Measurements from ENCODE around the gene OR10G6.
"Not testable (repeated sequence)": the region's sequence is repeated elsewhere in the genome, so short reads cannot be mapped to it uniquely, and the experiment has no call there.

Gene OR10G6

GRCh38 chr11:123995119-123995518, at the start of gene OR10G6:
Gene OR10G6, minus strand, starts transcription at chr11:123995161. Its CDS starts 0 bp downstream, at chr11:123995161.
- DNase-seq, result no peak

- DNase-seq, result no peak
Measured at GRCh38 chr11:124043420-124043819, 48.5 kb upstream of the OR10G6 start.

GRCh38 chr11:124041254-124041653, 46.3 kb upstream of the OR10G6 start, which contains the start of gene OR10G7:
Gene OR10G7, minus strand, starts transcription at chr11:124041325. Its CDS starts 2,324 bp downstream, at chr11:124039001.
- no peak for DNase-seq

GRCh38 chr11:124039557-124039956, 44.6 kb upstream of the OR10G6 start:
- no peak for DNase-seq

- no peak for DNase-seq
Measured at GRCh38 chr11:124036666-124037065, 41.7 kb upstream of the OR10G6 start.

GRCh38 chr11:124026498-124026897, 31.5 kb upstream of the OR10G6 start, which contains the start of gene OR10G8:
Gene OR10G8, plus strand, starts transcription at chr11:124026798. Its CDS starts 2,825 bp downstream, at chr11:124029623.
- DNase-seq, result no peak

- DNase-seq, result not testable (repeated sequence)
Measured at GRCh38 chr11:124015837-124016236, 20.9 kb upstream of the OR10G6 start.

- DNase-seq, result no peak
Measured at GRCh38 chr11:124012697-124013096, 17.7 kb upstream of the OR10G6 start, which contains the start of gene OR10G4. Gene OR10G4, plus strand, starts transcription at chr11:124012997. Its CDS starts 2,578 bp downstream, at chr11:124015575.

GRCh38 chr11:123979311-123979710, 15.7 kb downstream of the OR10G6 start:
- no peak for DNase-seq

GRCh38 chr11:123977731-123978347, 17.1 kb downstream of the OR10G6 start, which contains the start of gene OR10S1:
Gene OR10S1, minus strand, starts transcription at chr11:123977781. Its CDS starts 117 bp downstream, at chr11:123977664.
- DNase-seq, result no peak

GRCh38 chr11:123976770-123977560, 18.0 kb downstream of the OR10G6 start:
- DNase-seq, result no peak

GRCh38 chr11:123973816-123974215, 21.1 kb downstream of the OR10G6 start:
- no peak for DNase-seq

GRCh38 chr11:123956752-123957151, 38.2 kb downstream of the OR10G6 start:
- no peak for DNase-seq

- no peak for DNase-seq
Measured at GRCh38 chr11:123945132-123945531, 49.8 kb downstream of the OR10G6 start.

All from activated T-cell treated with anti-CD3 and anti-CD28 coated beads, Interleukin-2, amount 50 U/mL, for 1 hour (primary cell).